Omental fat pad (tissue), 4 donors: ENCODE data around the gene EPS15. TPM values are rescaled to one million over a fixed set of nuclear protein-coding genes. Genes with fewer than 3 reads are reported as not detected.

ENCODE experiments used
- ATAC-seq: fragments of 150-250 bp; one replicate; pipeline ENCODE4 v1.9.1; 2016; ENCODE audit warnings: mild to moderate bottlenecking, moderate library complexity; ENCODE audit not compliant: low FRiP score
- DNase-seq: peaks from one replicate; pipeline ENCODE4 v3.0.0-alpha.2; 2019; ENCODE audit warnings: low spot score
- total RNA-seq, 4 donors: library from RNA; depleted of rRNA; stranded (reverse); fragments of >200 nt; gene quantifications; one replicate each; pipeline ENCODE4 v1.1.0, GENCODE V29; 2016
- TF ChIP-seq, protein P1 (sequence below), 3 donors: fragments of 450-650 bp; IDR thresholded peaks; one replicate each; pipeline ENCODE4 v1.5.1; 2016 to 2017; ENCODE audit warnings: antibody characterized with exemption in 3 of 3, mild to moderate bottlenecking in 3 of 3, moderate library complexity in 2 of 3

The EPS15 gene
- total RNA-seq, 4 donors from 2014 or later, result 83.1 to 186 (median 92.9) TPM

DNA sequence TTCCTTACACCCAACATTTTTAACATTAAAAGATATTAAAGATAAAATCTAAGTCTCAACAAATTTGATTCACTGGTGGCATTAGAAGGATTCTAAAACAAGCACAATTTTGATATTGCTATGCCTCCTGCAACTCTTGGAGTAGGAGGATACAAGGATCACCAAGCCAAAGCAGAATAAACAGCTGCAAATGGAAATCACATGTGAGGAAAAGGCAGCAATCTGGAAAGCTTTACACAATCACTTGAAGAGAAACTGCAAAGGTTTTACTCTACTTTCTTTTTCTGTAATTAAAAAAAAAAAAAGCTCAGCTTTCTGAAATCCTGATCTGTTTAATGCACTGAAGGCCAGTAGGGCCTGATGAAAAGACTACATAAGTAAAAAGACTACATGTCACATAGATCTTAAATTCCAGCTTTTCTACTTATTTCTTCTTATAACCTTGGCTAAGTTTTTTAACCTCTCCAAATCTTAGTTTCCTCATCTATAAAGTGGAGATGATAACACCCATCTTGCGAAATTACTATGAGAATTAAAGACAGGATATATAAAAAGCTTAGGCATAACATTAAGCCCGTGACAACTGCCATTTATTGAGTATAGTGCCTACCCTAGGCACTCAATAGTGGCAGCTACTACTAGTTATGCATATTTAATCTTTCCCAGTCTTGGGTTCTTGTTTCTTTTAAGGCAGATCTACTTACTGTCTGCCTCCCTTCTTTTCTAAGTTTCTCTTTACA lies 73.5 kb downstream of the EPS15 start:
- DNase-seq (no peak), ATAC-seq (no peak)
- TF ChIP-seq, protein P1, sequence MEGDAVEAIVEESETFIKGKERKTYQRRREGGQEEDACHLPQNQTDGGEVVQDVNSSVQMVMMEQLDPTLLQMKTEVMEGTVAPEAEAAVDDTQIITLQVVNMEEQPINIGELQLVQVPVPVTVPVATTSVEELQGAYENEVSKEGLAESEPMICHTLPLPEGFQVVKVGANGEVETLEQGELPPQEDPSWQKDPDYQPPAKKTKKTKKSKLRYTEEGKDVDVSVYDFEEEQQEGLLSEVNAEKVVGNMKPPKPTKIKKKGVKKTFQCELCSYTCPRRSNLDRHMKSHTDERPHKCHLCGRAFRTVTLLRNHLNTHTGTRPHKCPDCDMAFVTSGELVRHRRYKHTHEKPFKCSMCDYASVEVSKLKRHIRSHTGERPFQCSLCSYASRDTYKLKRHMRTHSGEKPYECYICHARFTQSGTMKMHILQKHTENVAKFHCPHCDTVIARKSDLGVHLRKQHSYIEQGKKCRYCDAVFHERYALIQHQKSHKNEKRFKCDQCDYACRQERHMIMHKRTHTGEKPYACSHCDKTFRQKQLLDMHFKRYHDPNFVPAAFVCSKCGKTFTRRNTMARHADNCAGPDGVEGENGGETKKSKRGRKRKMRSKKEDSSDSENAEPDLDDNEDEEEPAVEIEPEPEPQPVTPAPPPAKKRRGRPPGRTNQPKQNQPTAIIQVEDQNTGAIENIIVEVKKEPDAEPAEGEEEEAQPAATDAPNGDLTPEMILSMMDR (IDR thresholded peaks at IDR 0.05), result no peak

DNA sequence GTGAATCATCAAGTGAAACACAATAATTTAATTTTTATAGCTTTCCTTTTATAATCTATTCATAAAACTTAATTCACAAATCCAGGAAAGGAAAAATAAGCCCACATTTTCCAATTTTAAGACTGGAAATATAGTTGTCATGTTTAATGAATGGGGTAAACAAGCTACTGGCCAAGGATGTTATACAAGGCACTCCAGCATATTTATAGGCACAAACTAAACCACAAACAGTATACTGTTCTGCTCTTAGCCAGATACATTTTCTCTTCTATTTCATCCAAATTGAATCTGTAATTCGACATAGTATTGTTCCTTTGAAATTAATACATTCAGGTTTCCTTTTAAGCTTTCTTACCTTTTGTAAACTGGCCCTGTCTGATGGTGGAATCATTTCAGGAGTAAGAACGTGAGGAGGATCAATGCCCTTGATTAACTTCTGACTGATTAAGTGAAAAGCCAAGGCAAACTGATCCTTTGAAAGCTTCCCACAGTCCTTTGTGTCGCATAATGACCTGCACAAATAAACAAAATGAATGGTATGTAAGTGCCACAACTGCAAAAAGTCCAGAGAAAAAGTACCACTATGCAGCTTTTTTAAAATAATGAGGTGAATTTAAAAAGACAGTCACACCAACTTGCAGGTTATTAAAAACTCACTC lies 74.4 kb downstream of the EPS15 start:
- DNase-seq, result no peak
- TF ChIP-seq, protein P1 (IDR thresholded peaks at IDR 0.05), result no peak
- no peak for ATAC-seq

DNA sequence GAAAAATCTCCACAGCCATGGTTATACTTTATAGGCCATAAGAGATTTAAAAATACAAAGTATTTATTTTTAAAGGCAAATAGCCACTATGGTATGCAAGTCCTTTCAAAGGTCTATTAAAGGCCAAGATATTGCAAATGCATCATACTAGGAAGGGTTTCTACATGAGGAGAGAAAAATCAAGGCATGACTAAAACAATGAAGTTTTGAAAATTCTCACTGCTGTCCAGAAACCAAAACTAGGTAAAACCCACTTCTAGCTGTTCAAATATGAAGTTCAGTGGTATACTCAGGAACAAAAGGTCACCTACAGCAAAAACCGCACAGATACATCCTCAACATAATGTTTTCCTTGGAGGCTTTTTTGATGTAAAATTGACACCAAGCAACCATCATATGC lies 75.0 kb downstream of the EPS15 start:
- TF ChIP-seq, protein P1 (IDR thresholded peaks at IDR 0.05), result no peak
- ATAC-seq (no peak), DNase-seq (no peak)

DNA sequence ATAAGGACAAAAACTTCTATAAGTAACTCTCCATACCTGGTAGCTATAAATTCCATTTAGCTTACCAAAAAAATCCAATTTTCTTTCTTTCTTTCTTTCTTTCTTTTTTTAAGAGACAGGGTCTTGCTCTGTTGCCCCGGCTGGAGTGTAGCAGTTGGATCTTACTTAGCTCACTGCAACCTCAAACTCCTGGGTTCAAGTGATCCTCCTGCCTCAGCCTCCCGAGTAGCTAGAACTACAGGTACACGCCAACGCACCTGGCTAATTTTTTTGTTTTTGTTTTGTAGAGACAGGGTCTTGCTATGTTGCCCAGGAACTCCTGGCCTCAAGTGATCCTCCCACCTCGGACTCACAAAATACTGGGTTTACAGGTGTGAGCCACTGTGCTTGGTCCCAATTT lies 75.5 kb downstream of the EPS15 start:
- TF ChIP-seq, protein P1 (IDR thresholded peaks at IDR 0.05), result no peak
- ATAC-seq (no peak), DNase-seq (no peak)

DNA sequence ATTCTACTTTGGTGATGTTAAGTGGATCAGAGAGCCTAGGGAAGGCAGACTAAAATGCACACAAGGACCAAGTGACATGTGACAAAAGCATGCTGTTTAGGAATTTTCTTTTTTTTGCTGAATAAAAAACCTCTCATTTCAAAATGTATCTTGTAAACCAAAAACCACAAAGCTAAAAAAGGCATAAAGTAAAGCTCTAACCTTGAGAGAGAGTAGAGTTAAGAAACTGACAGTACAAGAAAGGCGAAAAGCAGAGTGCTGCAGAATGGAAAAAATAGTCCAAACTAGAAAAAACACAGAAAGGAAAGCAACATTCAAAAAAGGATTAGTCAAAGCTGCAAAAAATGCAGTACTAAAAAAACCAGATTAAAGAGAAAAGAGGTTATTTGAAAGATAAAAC lies 76.5 kb downstream of the EPS15 start:
- DNase-seq (no peak), ATAC-seq (no peak)
- TF ChIP-seq, protein P1 (IDR thresholded peaks at IDR 0.05), result no peak

DNA sequence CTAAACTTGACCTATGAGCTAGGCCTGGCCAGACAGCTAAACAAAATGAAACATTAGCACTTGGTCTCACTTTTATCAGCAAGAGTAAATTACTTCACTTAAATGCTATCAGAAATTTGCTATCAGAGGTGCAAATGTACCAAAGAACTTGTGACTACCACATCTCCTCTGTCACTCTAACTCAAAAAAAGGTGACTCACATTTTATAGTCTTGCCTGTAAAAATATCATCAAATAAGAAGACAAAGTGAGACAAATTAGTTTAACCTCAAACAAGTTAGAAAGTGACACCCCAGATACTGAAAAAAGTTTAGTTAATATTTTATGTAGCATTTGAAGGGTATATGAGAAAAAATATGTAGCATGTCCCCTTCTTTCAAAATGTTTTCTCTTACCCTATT lies 76.9 kb downstream of the EPS15 start:
- ATAC-seq, result no peak
- TF ChIP-seq, protein P1 (IDR thresholded peaks at IDR 0.05), result no peak
- no peak for DNase-seq

DNA sequence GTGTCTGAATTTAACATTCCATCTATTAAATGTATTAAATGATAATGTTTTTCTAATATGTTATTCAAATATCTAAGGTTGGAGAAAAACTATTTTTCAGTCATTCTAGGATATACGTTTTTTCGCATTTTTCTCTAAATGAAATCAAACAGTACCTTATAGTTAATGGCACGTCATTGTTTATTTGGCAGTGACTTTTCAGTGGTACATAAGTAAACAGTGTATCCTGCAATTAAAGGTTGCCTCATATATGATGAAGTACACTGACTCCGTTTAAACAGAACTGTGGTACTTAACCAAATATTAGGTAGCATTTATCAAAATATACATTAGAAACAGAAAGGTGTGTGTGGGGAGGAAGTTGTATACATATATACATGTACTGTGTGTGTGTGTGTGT lies 79.2 kb downstream of the EPS15 start:
- ATAC-seq, result no peak

More for the DNA sequence above, 79.2 kb downstream of the EPS15 start:
- TF ChIP-seq, protein P1 (IDR thresholded peaks at IDR 0.05), result no peak
- no peak for DNase-seq
